ENCODE measurements around the gene PDK3. TPM values are rescaled to one million over a fixed set of nuclear protein-coding genes. Genes with fewer than 3 reads are reported as not detected.
A peak's percentile ranks its signal among the peaks of the same experiment; 100 is the strongest.

Gene PDK3
- total RNA-seq, 1 donor from 2014 or later = 5.2 TPM

DNA sequence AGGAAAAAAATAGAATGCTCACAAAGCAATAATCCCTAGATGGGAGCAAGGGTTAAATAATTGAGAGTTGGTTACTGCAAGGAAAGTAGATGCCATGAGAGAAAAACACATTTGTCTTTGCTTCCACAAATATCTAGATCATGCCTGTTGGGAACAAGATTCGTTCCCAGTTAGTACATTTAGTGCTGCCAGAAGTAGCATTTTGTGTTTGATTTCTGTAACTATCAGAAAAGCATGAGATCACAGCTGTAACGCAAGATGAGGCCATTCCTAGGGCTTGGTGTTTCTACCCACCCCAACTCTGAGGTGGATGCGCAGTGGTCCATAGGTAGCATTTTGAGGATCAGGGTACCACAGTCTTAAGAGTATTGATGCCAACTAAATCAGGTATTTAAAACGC is 20.4 kb upstream of the PDK3 start:
- TF ChIP-seq, protein P1, sequence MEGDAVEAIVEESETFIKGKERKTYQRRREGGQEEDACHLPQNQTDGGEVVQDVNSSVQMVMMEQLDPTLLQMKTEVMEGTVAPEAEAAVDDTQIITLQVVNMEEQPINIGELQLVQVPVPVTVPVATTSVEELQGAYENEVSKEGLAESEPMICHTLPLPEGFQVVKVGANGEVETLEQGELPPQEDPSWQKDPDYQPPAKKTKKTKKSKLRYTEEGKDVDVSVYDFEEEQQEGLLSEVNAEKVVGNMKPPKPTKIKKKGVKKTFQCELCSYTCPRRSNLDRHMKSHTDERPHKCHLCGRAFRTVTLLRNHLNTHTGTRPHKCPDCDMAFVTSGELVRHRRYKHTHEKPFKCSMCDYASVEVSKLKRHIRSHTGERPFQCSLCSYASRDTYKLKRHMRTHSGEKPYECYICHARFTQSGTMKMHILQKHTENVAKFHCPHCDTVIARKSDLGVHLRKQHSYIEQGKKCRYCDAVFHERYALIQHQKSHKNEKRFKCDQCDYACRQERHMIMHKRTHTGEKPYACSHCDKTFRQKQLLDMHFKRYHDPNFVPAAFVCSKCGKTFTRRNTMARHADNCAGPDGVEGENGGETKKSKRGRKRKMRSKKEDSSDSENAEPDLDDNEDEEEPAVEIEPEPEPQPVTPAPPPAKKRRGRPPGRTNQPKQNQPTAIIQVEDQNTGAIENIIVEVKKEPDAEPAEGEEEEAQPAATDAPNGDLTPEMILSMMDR (IDR thresholded peaks at IDR 0.05; ENCODE audit: insufficient read depth, low read length, poor library complexity, severe bottlenecking) = no peak
- Histone ChIP-seq H3K27me3 (ENCODE audit: control insufficient read depth, insufficient read depth, low read length) (peaks cover 3% of the 10 kb centered on the region), H3K36me3 (ENCODE audit: control insufficient read depth, insufficient read depth, low read length) (no peaks in the 10 kb centered on the region), H3K4me3 (ENCODE audit: low read depth, low read length) (no peak overlapping the region)
- DNase-seq (ENCODE audit: low read depth) = no peak

DNA sequence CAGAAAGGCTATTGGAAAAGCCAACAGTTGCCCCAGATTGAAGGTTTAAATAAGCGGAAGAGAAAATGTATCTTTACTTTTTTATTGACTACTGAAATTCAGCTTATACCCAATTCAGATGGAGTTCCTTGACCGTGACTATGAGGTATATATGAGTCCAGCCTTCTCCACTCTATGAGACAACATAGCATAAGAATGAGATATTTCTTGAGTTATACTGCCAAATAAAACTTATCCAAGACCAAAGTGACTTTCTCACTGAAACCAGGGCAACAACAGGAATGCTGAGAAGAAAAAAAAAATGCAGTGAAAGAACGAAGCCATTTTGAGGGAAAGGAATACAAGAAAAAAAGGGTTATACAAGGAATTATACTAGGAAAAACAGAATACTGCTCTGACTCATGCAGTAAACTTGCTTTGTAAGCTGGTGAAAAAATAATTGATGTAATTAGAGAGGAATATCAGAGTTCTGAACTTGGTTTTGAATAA is 16.3 kb upstream of the PDK3 start:
- DNase-seq (ENCODE audit: low read depth) = no peak
- TF ChIP-seq, protein P1 (IDR thresholded peaks at IDR 0.05; ENCODE audit: insufficient read depth, low read length, poor library complexity, severe bottlenecking) = no peak
- Histone ChIP-seq H3K4me3 (ENCODE audit: low read depth, low read length) (no peak overlapping the region), H3K36me3 (ENCODE audit: control insufficient read depth, insufficient read depth, low read length) (no peaks in the 10 kb centered on the region), H3K27me3 (ENCODE audit: control insufficient read depth, insufficient read depth, low read length) (peaks cover 3% of the 10 kb centered on the region)

DNA sequence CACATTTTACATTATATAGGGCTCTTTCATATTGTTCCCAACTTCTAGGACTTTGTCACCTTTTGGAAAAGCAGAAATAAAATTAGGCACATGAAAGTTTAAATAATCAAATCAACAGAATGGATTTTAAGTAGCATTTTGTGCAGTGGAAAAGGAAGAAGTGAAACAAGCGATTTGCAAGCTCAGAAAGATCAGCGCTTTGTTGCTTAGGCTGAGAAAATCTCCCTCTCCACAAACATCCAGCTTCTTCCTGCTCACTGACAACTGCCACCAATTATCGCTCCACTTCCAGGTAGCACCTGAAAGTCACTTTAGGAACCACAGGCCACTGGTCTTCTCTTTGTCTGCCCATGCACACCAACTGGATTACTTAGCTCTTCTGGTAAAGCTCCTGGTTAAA is 2.0 kb upstream of the PDK3 start:
- Histone ChIP-seq H3K27me3 (ENCODE audit: control insufficient read depth, insufficient read depth, low read length) (no peaks in the 10 kb centered on the region), H3K36me3 (ENCODE audit: control insufficient read depth, insufficient read depth, low read length) (no peaks in the 10 kb centered on the region), H3K4me3 (ENCODE audit: low read depth, low read length) (no peak overlapping the region)
- TF ChIP-seq, protein P1 (IDR thresholded peaks at IDR 0.05; ENCODE audit: insufficient read depth, low read length, poor library complexity, severe bottlenecking) = no peak
- DNase-seq (ENCODE audit: low read depth) = no peak

DNA sequence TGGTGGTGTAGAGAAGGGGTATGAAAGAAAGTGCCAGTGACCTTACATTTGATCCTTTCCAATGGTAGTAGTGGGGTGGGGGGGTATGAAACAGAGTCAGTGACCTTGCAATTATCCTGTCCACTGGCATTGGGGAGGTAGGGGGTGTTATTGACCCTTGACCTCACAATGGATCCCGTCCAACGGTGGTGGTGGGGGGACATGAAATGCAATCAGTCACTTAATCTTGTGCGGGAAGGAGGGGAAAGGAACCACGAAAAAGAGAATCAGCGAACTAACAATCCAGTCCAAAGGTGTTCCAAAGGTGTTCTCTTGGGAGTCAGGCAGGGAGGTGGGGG is 619 bp upstream of the PDK3 start:
- TF ChIP-seq, protein P1 (IDR thresholded peaks at IDR 0.05; ENCODE audit: insufficient read depth, low read length, poor library complexity, severe bottlenecking) = no peak
- no peak for DNase-seq (ENCODE audit: low read depth)
- Histone ChIP-seq H3K36me3 (ENCODE audit: control insufficient read depth, insufficient read depth, low read length) (no peaks in the 10 kb centered on the region), H3K27me3 (ENCODE audit: control insufficient read depth, insufficient read depth, low read length) (no peaks in the 10 kb centered on the region), H3K4me3 (ENCODE audit: low read depth, low read length) (peak overlapping the region; percentile 66)

DNA sequence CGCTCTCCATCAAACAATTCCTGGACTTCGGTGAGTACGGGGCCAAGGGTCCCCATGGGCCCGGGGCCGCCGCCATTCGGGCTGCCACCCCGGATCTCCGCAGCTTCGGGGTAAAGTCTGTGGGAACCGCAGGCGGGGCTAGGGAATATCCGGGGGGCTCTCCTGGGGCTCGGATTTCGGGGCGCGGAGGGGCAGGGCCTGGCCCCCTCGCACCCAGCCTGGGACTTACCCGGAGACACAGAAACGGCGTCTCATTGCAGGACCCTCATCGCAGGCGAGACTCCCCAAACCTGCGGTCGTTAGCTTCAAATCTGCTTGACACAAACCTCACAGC is 413 bp downstream of the PDK3 start:
- no peak for DNase-seq (ENCODE audit: low read depth)
- TF ChIP-seq, protein P1 (IDR thresholded peaks at IDR 0.05; ENCODE audit: insufficient read depth, low read length, poor library complexity, severe bottlenecking) = no peak
- H3K27me3 ChIP-seq (ENCODE audit: control insufficient read depth, insufficient read depth, low read length) = no peaks in the 10 kb centered on the region
- H3K36me3 ChIP-seq (ENCODE audit: control insufficient read depth, insufficient read depth, low read length) = no peaks in the 10 kb centered on the region
- peak overlapping the region; percentile 66 for H3K4me3 ChIP-seq (ENCODE audit: low read depth, low read length)

DNA sequence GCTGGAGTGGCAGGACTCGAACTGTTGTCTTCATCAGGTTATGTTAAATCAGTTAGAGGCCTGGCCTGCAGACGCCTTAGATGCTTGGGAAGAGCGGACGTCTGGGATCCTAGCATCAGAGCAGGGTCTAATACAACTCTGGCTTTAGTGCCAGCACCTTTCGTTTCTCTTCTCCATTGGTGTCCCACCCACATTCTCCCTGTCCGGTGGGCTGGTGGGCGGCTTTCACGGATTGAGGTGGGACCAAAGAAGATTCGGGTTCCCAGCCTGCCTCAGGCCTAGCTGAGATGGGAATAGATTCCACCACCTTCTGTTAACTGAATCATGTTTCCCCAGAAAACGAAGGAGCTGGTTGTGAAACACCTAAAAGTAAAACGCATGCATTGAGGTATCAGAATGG is 939 bp downstream of the PDK3 start:
- TF ChIP-seq, protein P1 (IDR thresholded peaks at IDR 0.05; ENCODE audit: insufficient read depth, low read length, poor library complexity, severe bottlenecking) = no peak
- no peak for DNase-seq (ENCODE audit: low read depth)
- H3K27me3 ChIP-seq (ENCODE audit: control insufficient read depth, insufficient read depth, low read length) = no peaks in the 10 kb centered on the region
- peak overlapping the region; percentile 66 for H3K4me3 ChIP-seq (ENCODE audit: low read depth, low read length)
- no peaks in the 10 kb centered on the region for H3K36me3 ChIP-seq (ENCODE audit: control insufficient read depth, insufficient read depth, low read length)
